KBM-7 (cell line): ENCODE measurements around the gene ECHS1.

Experiments
- DNase-seq: peaks from one replicate; pipeline ENCODE4 v3.0.0-alpha.2; 2015
- in situ Hi-C: fragments of 300-500 bp; cut with MboI; formaldehyde crosslinking; loops from 2 replicates; pipeline ENCODE4 v1.14.3; 2020; ENCODE audit warnings: low sequenced_read_pairs, low pct_unique_long_range_greater_than_20kb, mixed read lengths

Gene ECHS1

GRCh38 chr10:133361773-133362441 is 11.2 kb downstream of the ECHS1 start:
- in situ Hi-C loops: no loop called here
- no peak for DNase-seq

GRCh38 chr10:133361227-133361626 is 11.9 kb downstream of the ECHS1 start:
- DNase-seq: no peak

GRCh38 chr10:133359972-133360610 is 13.1 kb downstream of the ECHS1 start:
- no peak for DNase-seq
- in situ Hi-C loops: no loop called here

More at GRCh38 chr10:133361227-133361626, 11.9 kb downstream of the ECHS1 start:
- in situ Hi-C loops: no loop called here

GRCh38 chr10:133359554-133359971 is 13.6 kb downstream of the ECHS1 start:
- in situ Hi-C loops: no loop called here

GRCh38 chr10:133358925-133359310 is 14.2 kb downstream of the ECHS1 start:
- DNase-seq: no peak
- in situ Hi-C loops: no loop called here

More at GRCh38 chr10:133359554-133359971, 13.6 kb downstream of the ECHS1 start:
- no peak for DNase-seq

GRCh38 chr10:133358162-133358924 is 14.8 kb downstream of the ECHS1 start:
- no peak for DNase-seq
- in situ Hi-C loops: no loop called here

GRCh38 chr10:133357285-133358161 is 15.6 kb downstream of the ECHS1 start, which contains the start of gene FUOM:
TSS of gene FUOM (minus strand) at chr10:133358019. CDS start at chr10:133358007, 12 bp downstream.
- DNase-seq: peak; percentile 90
- in situ Hi-C loops: no loop called here

GRCh38 chr10:133356549-133357284 is 16.4 kb downstream of the ECHS1 start:
- in situ Hi-C loops: no loop called here

GRCh38 chr10:133355991-133356390 is 17.2 kb downstream of the ECHS1 start:
- in situ Hi-C loops: no loop called here
- no peak for DNase-seq

More at GRCh38 chr10:133356549-133357284, 16.4 kb downstream of the ECHS1 start:
- no peak for DNase-seq

- no peak for DNase-seq
- in situ Hi-C loops: no loop called here
These were observed 17.9 kb downstream of the ECHS1 start for GRCh38 chr10:133355266-133355665.

GRCh38 chr10:133354672-133355240 is 18.4 kb downstream of the ECHS1 start:
- DNase-seq: no peak
- in situ Hi-C loops: no loop called here

GRCh38 chr10:133353988-133354605 is 19.1 kb downstream of the ECHS1 start:
- no peak for DNase-seq
- in situ Hi-C loops: no loop called here

- no peak for DNase-seq
- in situ Hi-C loops: no loop called here
These were observed 19.8 kb downstream of the ECHS1 start for GRCh38 chr10:133353202-133353959.

- in situ Hi-C loops: no loop called here
- no peak for DNase-seq
These were observed 21.5 kb downstream of the ECHS1 start for GRCh38 chr10:133351408-133352318.

GRCh38 chr10:133350950-133351329 is 22.2 kb downstream of the ECHS1 start:
- DNase-seq: no peak
- in situ Hi-C loops: no loop called here

GRCh38 chr10:133350283-133350949 is 22.7 kb downstream of the ECHS1 start:
- no peak for DNase-seq
- in situ Hi-C loops: no loop called here
